ENCODE data around the gene BIN2.

The BIN2 gene

GRCh38 chr12:51343201-51343600, 19.2 kb upstream of the BIN2 start:
- no peak overlapping the region for H3K4me2 ChIP-seq (ENCODE audit: low read length)
- H3K79me2 ChIP-seq (ENCODE audit: control insufficient read depth, low read length), result no peaks in the 10 kb centered on the region
- TF ChIP-seq CTCF (IDR thresholded peaks at IDR 0.05; ENCODE audit: low read depth, low read length, poor library complexity, severe bottlenecking), result no peak
- H3K9me3 ChIP-seq (ENCODE audit: control insufficient read depth, insufficient read depth, low read length), result no peaks in the 10 kb centered on the region
- no peaks in the 10 kb centered on the region for H3F3A ChIP-seq (ENCODE audit: control insufficient read depth, insufficient read depth)
- H3K27ac ChIP-seq (ENCODE audit: low read depth, low read length), result no peak overlapping the region
- H3K4me1 ChIP-seq (ENCODE audit: control insufficient read depth, low read length), result peaks cover 10% of the 10 kb centered on the region
- H3K27me3 ChIP-seq (ENCODE audit: control insufficient read depth, low read length), result peaks cover 35% of the 10 kb centered on the region
- no peak overlapping the region for H3K4me3 ChIP-seq (ENCODE audit: low read length)
- H3K36me3 ChIP-seq (ENCODE audit: control insufficient read depth, low read length), result no peaks in the 10 kb centered on the region
- 0 out of 2 replicates have a peak, but pooled peaks cover 3% of the 10 kb centered on the region for H4K20me1 ChIP-seq (ENCODE audit: control insufficient read depth, insufficient read depth, low read depth, low read length)
- no peaks in the 10 kb centered on the region for H3K9me2 ChIP-seq (replicated peaks; ENCODE audit: control insufficient read depth, low read length)

GRCh38 chr12:51342416-51342815, 18.4 kb upstream of the BIN2 start:
- 0 out of 2 replicates have a peak, but pooled peaks cover 3% of the 10 kb centered on the region for H4K20me1 ChIP-seq (ENCODE audit: control insufficient read depth, insufficient read depth, low read depth, low read length)
- no peaks in the 10 kb centered on the region for H3K79me2 ChIP-seq (ENCODE audit: control insufficient read depth, low read length)
- H3F3A ChIP-seq (ENCODE audit: control insufficient read depth, insufficient read depth), result no peaks in the 10 kb centered on the region
- H3K4me1 ChIP-seq (ENCODE audit: control insufficient read depth, low read length), result peaks cover 10% of the 10 kb centered on the region
- TF ChIP-seq CTCF (IDR thresholded peaks at IDR 0.05; ENCODE audit: low read depth, low read length, poor library complexity, severe bottlenecking) (no peak), EZH2phosphoT487 (IDR thresholded peaks at IDR 0.05; ENCODE audit: borderline replicate concordance, low read length) (no peak)
- H3K27me3 ChIP-seq (ENCODE audit: control insufficient read depth, low read length), result peaks cover 32% of the 10 kb centered on the region
- no peaks in the 10 kb centered on the region for H3K36me3 ChIP-seq (ENCODE audit: control insufficient read depth, low read length)
- H3K9me3 ChIP-seq (ENCODE audit: control insufficient read depth, insufficient read depth, low read length), result no peaks in the 10 kb centered on the region
- no peaks in the 10 kb centered on the region for H3K9me2 ChIP-seq (replicated peaks; ENCODE audit: control insufficient read depth, low read length)
- H3K27ac ChIP-seq (ENCODE audit: low read depth, low read length), result no peak overlapping the region
- no peak overlapping the region for H3K4me3 ChIP-seq (ENCODE audit: low read length)
- no peak overlapping the region for H3K4me2 ChIP-seq (ENCODE audit: low read length)

GRCh38 chr12:51341251-51342007, 17.5 kb upstream of the BIN2 start:
- TF ChIP-seq CTCF (IDR thresholded peaks at IDR 0.05; ENCODE audit: low read depth, low read length, poor library complexity, severe bottlenecking), result peak; percentile 95
- TF ChIP-seq EZH2phosphoT487 (IDR thresholded peaks at IDR 0.05; ENCODE audit: borderline replicate concordance, low read length), result no peak
- Histone ChIP-seq H3K79me2 (ENCODE audit: control insufficient read depth, low read length) (no peaks in the 10 kb centered on the region), H3K36me3 (ENCODE audit: control insufficient read depth, low read length) (no peaks in the 10 kb centered on the region), H3K27ac (ENCODE audit: low read depth, low read length) (no peak overlapping the region), H3F3A (ENCODE audit: control insufficient read depth, insufficient read depth) (no peaks in the 10 kb centered on the region), H3K27me3 (ENCODE audit: control insufficient read depth, low read length) (peaks cover 34% of the 10 kb centered on the region), H3K9me2 (replicated peaks; ENCODE audit: control insufficient read depth, low read length) (no peaks in the 10 kb centered on the region), H4K20me1 (ENCODE audit: control insufficient read depth, insufficient read depth, low read depth, low read length) (0 out of 2 replicates have a peak, but pooled peaks cover 3% of the 10 kb centered on the region), H3K9me3 (ENCODE audit: control insufficient read depth, insufficient read depth, low read length) (no peaks in the 10 kb centered on the region), H3K4me2 (ENCODE audit: low read length) (no peak overlapping the region), H3K4me3 (ENCODE audit: low read length) (no peak overlapping the region), H3K4me1 (ENCODE audit: control insufficient read depth, low read length) (peaks cover 10% of the 10 kb centered on the region)
